ENCODE results near the gene ITPA.
"Not testable (repeated sequence)": the region's sequence is repeated elsewhere in the genome, so short reads cannot be mapped to it uniquely, and the experiment has no call there.

Gene ITPA

GRCh38 chr20:3202965-3203314, 6.4 kb upstream of the ITPA start:
- no peak for DNase-seq (ENCODE audit: low read depth)

- DNase-seq (ENCODE audit: low read depth): no peak
These were observed 5.8 kb upstream of the ITPA start for GRCh38 chr20:3203315-3204123.

DNA sequence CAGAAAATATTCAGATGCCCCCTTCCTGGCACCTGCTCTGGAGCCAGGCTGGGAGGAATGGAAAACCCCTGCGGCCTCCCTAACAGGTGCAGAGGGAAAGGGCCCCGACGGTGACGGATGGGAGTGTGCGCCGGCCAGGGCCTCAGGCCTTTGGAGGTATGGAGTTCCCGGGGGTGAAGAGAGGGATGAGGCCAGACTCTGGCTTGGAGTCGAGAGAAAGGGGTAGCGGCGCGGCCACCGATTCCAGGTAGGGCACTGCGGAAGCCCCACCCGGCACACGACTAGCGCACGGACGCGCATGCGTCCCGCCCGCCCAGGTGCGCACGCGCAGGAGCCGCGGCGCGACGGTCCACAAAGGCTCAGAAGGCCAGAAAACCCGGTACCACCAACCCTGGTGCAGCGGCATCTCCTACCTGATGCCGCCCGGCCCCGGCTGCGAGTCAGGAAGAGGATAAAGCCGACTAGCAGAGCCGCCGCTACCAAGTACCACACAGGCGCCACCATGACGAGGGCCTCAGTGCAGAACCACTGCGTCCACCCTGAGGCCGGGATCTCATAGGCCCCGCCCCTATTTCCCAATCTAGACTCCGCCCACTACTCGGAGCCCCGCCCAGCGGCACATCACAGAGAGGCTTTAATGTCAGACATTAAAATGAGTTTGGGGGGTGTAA, 5.0 kb upstream of the ITPA start, which contains the start of gene DDRGK1:
DDRGK1 (minus strand) TSS at position 559 of the 671 bp plus-strand sequence; CDS start at position 504, 55 bp downstream.
- DNase-seq (ENCODE audit: low read depth): peak; percentile 54

DNA sequence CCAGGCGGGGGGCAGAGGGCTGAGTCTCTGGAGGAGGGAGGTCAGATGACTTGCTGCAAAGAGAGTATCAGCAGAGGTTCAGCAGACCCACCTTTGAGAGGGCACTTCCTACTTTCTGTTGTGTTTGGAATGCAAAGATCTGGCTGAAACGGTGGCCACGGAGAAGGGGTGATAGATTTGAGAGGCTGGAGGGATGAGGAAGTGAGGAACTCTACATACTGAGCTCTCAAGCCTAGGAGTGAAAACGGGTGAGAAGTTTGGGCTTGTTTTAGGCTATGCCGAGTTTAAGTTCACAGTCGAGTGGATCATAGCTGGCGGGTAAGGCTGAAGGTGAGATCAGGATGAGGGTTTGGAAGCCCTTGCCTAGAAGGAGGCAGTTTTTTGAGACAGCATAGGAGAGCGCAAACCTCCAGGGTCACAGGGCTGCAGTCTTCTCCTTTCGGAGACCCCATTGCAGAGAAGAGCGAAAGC, 477 bp upstream of the ITPA start:
- DNase-seq (ENCODE audit: low read depth): no peak

- DNase-seq (ENCODE audit: low read depth): no peak
These were observed 634 bp downstream of the ITPA start for GRCh38 chr20:3209946-3210317.

GRCh38 chr20:3210346-3210745, 1.0 kb downstream of the ITPA start:
- DNase-seq (ENCODE audit: low read depth): no peak

DNA sequence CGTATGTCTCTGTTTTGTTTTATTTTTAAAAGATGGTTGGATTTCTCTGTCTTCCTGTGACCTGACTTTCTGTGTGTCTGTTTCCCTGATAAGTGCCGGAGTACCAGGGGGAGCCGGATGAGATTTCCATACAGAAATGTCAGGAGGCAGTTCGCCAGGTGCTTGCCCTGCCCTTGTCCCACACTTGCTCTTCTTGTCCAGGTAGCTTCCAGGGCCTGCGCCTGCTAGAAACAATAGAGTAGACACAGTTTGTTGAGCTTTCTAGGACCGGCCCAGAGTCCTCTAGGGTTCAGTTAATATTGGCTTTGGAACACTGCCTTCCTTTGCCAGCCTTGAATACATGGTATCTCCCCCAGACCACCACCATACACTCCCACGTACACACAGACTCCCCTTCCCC, 3.9 kb downstream of the ITPA start:
- DNase-seq (ENCODE audit: low read depth): no peak

DNA sequence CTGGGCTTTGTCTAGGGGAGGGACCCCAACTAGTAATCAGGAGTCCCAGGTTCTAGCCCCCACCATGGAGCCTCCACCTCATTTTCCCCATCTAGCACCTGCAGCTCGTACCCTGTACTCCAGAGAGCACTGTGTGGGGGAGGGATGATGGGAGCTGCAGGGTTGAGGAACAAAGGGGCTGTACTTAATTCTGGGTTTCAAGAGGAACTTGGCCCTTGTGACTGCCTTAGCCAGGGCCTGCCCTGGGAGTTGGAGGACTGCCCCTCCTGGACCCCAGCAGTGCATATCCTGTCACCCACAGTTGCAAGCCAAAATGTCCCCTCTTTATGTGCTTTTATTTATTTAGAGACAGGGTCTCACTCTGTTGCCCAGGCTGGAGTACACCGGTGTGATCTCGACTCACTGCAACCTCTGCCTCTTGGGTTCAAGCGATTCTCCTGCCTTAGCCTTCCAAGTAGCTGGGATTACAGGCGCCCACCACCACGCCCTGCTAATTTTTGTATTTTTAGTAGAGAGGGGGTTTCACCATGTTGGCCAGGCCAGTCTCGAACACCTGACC, 6.1 kb downstream of the ITPA start:
- DNase-seq (ENCODE audit: low read depth): not testable (repeated sequence)

DNA sequence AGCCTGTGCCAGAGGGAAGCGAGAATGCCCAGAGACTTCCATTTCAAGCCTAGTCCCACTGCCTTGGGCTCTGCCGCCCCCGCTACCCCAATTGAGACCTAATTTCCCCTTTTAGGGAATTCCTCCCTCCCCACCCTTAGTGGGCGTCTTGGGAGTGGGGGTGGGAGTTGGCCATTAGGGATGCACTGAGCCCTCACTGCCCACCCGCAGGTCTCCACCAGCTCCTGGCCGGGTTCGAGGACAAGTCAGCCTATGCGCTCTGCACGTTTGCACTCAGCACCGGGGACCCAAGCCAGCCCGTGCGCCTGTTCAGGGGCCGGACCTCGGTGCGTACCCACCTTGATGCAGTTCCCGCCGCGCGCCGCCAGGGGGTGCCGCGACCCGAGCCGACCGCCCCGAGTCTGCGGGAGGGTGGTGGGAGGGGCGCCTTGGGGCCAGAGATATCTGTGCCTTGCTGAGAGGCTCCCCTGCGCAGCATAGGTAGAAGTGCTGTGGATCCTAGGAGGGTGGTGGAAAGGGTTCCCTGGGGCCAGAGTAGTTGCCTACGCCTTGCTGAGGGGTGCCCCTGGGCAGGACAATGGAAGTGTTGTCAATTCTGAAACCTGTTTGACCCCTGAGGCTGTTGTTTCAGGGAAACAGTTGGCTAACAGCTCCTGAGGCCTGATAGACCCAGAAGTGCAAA, 9.2 kb downstream of the ITPA start:
- no peak for DNase-seq (ENCODE audit: low read depth)

GRCh38 chr20:3221398-3222226, 12.3 kb downstream of the ITPA start:
- no peak for DNase-seq (ENCODE audit: low read depth)

- DNase-seq (ENCODE audit: low read depth): no peak
These were observed 13.6 kb downstream of the ITPA start for GRCh38 chr20:3222635-3223600.

- DNase-seq (ENCODE audit: low read depth): no peak
These were observed 14.3 kb downstream of the ITPA start for GRCh38 chr20:3223651-3223993.

DNA sequence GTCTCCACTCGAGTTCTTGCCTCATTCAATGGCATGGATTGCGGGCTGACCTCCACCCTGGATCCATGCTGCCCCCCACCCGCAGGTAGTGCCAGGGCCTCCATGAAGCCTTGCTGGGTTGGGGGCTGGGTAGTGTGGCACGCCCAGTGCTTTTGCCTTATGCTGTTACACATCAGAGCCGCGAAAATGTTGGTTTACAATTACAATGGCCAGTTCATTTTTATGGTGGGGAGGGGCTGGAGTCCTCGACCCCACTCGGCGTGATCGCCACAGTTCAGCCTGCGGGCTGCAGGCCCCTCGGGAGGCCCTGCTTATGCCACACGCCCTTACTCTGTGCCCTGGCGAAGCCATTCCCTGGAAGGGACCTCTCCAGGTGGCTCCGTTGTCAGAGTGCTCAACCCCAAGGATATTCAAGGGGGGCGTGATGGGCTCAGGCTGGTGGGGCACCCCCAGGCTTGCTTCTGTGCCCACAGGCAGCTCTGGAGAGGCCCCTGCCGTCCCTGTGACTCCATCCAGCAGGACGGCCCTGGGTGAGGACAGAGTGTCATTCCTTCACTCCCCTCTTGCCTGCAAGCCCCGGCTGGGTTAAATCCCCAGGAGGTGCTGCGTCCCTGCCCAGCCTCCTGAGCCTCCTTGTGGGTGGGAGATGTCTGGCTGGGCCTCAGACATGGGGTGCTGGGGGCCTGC, 14.8 kb downstream of the ITPA start:
- DNase-seq (ENCODE audit: low read depth): no peak

GRCh38 chr20:3224681-3225421, 15.6 kb downstream of the ITPA start:
- DNase-seq (ENCODE audit: low read depth): no peak

- no peak for DNase-seq (ENCODE audit: low read depth)
These were observed 16.8 kb downstream of the ITPA start for GRCh38 chr20:3226093-3226492.

- DNase-seq (ENCODE audit: low read depth): no peak
These were observed 17.6 kb downstream of the ITPA start for GRCh38 chr20:3226864-3227263.

DNA sequence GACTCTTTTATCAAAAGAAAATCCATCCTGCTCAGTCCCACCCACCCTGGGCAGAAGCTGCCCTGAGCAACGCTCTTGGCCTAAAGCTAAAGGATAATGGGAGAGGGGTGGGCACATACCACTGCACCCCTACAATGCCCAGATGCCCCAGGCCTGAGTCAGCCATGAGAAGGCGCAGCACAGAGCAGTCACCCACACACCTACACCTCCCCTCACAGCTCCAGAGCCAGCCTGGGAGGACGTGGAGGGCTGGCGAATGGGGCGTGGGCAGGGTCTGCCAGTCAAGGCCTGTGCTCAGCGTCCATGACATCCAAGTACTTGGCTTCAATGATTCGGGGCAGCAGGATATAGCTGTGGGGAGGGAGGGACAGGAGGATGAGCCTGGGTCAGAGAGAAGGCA, 18.2 kb downstream of the ITPA start:
- DNase-seq (ENCODE audit: low read depth): no peak

DNA sequence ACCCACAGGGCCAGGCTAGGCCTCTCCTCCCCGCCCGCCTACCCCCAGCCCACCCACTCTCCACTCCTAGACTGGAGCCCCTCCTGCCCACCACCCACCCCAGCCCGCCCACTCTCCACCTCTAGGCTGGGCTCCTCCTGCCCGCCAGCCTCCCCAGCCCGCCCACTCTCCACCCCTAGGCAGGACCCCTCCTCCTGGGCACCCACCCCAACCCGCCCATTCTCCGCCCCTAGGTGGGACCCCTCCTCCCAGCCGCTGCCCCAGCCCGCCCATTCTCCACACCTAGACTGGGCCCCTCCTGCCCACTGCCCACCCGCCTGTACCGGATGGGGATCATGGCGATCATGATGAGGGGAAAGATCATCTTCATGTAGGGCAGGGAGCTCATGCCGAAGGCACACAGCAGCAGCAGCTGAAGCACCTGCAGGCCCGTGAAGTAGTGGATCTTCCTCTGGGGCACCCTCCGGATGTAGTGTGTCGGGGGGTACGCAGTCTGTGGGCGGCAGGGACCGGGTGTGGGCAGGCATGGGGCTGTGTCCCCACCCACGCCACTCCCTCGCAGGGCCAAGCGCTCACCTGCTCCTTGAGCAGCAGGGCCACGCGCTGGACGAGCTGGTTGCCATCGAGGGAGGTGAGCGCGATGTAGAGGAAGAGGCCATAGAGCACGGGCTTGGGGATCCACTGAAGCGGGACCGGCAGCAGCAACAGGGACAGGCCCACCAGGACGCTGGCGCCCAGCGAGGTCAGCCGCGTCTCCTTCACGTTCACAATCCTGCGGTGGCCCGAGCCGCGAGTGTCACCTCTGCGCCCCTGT, 18.8 kb downstream of the ITPA start:
- no peak for DNase-seq (ENCODE audit: low read depth)

GRCh38 chr20:3228750-3229032, 19.4 kb downstream of the ITPA start:
- no peak for DNase-seq (ENCODE audit: low read depth)
